AG09309 (cell line): Measurements from ENCODE around the gene CA4.
A peak's percentile ranks its signal among the peaks of the same experiment; 100 is the strongest.

Experiments used
- DNase-seq: peaks from one replicate; pipeline ENCODE4 v3.0.0-alpha.2; 2010; ENCODE audit warnings: low read depth
- H3K4me3 ChIP-seq: 2 replicates; pipeline ENCODE4 v1.5.1; 2011; ENCODE audit warnings: mild to moderate bottlenecking, low read depth, low read length, moderate library complexity; ENCODE audit not compliant: control insufficient read depth
- CTCF ChIP-seq: IDR thresholded peaks from 2 replicates; pipeline ENCODE4 v1.5.1; 2011; ENCODE audit warnings: mild to moderate bottlenecking, low read depth, low read length, inconsistent platforms; ENCODE audit not compliant: insufficient read depth, control insufficient read depth; ENCODE audit errors: missing control alignments

The CA4 gene

GRCh38 chr17:60165223-60165622 is 15.4 kb downstream of the CA4 start:
- no peak for DNase-seq
- no peak overlapping the region for H3K4me3 ChIP-seq
- no peak for TF ChIP-seq CTCF

GRCh38 chr17:60165971-60166370 is 16.2 kb downstream of the CA4 start:
- TF ChIP-seq CTCF, result no peak
- no peak overlapping the region for H3K4me3 ChIP-seq
- DNase-seq, result no peak

- no peak for DNase-seq
- TF ChIP-seq CTCF, result no peak
- H3K4me3 ChIP-seq, result no peak overlapping the region
These were observed 17.4 kb downstream of the CA4 start for GRCh38 chr17:60167065-60167741.

GRCh38 chr17:60168654-60169053 is 18.9 kb downstream of the CA4 start:
- no peak overlapping the region for H3K4me3 ChIP-seq
- no peak for DNase-seq
- TF ChIP-seq CTCF, result no peak

- TF ChIP-seq CTCF, result no peak
- DNase-seq, result peak; percentile 18
- no peak overlapping the region for H3K4me3 ChIP-seq
These were observed 20.4 kb downstream of the CA4 start for GRCh38 chr17:60169921-60170817.

GRCh38 chr17:60170835-60171752 is 21.3 kb downstream of the CA4 start:
- TF ChIP-seq CTCF, result no peak
- no peak overlapping the region for H3K4me3 ChIP-seq
- no peak for DNase-seq
